HepG2 (cell line): ENCODE measurements around the gene MTF2. TPM values are rescaled to one million over a fixed set of nuclear protein-coding genes. Genes with fewer than 3 reads are reported as not detected.

Experiments used
- ARNT2 ChIP-seq: sonication (generic); formaldehyde crosslinking; IDR thresholded peaks from 2 replicates; pipeline ENCODE4 v1.8.0; 2022; ENCODE audit warnings: mild to moderate bottlenecking, low read depth, missing genetic modification reagents, moderate library complexity
- CCAR2 ChIP-seq: fragments of 200-400 bp; formaldehyde crosslinking; optimal IDR thresholded peaks from 2 replicates; pipeline ENCODE3; 2018; ENCODE audit warnings: low read depth, mild to moderate bottlenecking, low read length, moderate library complexity
- CEBPG ChIP-seq: IDR thresholded peaks from 2 replicates; pipeline ENCODE4 v1.6.1; 2016
- DDIT3 ChIP-seq: sonication (generic); formaldehyde crosslinking; IDR thresholded peaks from 2 replicates; pipeline ENCODE4 v1.4.0; 2020; ENCODE audit warnings: mild to moderate bottlenecking, missing genetic modification reagents
- ELF4 ChIP-seq: sonication (generic); formaldehyde crosslinking; IDR thresholded peaks from 2 replicates; pipeline ENCODE4 v1.5.0; 2020; ENCODE audit warnings: missing genetic modification reagents, mild to moderate bottlenecking, moderate library complexity, borderline replicate concordance
- KAT2B ChIP-seq: fragments of 150-350 bp; IDR thresholded peaks from 2 replicates; pipeline ENCODE4 v1.6.1; 2014; ENCODE audit warnings: low read depth, low read length, borderline replicate concordance
- MIER2 ChIP-seq: IDR thresholded peaks from 2 replicates; pipeline ENCODE4 v1.6.1; 2016; ENCODE audit warnings: missing biosample characterization, missing genetic modification reagents
- PRDM15 ChIP-seq: sonication (generic); formaldehyde crosslinking; IDR thresholded peaks from 2 replicates; pipeline ENCODE4 v1.4.0; 2020; ENCODE audit warnings: missing genetic modification reagents
- PRMT3 ChIP-seq: sonication (generic); formaldehyde crosslinking; IDR thresholded peaks from 2 replicates; pipeline ENCODE4 v1.8.1; 2022; ENCODE audit warnings: low read depth, mild to moderate bottlenecking, moderate library complexity, missing genetic modification reagents, borderline replicate concordance
- SNRNP70 ChIP-seq: fragments of 200-400 bp; formaldehyde crosslinking; IDR thresholded peaks from 2 replicates; pipeline ENCODE4 v1.6.1; 2017; ENCODE audit warnings: mild to moderate bottlenecking, low read depth, low read length, moderate library complexity
- TCF12 ChIP-seq, 2 experiments: fragments of 450-650 bp in 1 of 2; sonication (generic) in 1 of 2; formaldehyde crosslinking in 1 of 2; IDR thresholded peaks; 2 replicates each; pipeline versions ENCODE4 v1.6.1 to v1.8.0; 2017 to 2022; ENCODE audit warnings: antibody characterized with exemption in 1 of 2, mild to moderate bottlenecking in 1 of 2, missing genetic modification reagents in 1 of 2, moderate library complexity in 1 of 2
- TSC22D2 ChIP-seq: sonication (generic); formaldehyde crosslinking; IDR thresholded peaks from 2 replicates; pipeline ENCODE4 v1.5.1; 2020; ENCODE audit warnings: missing genetic modification reagents, mild to moderate bottlenecking, borderline replicate concordance
- ZNF558 ChIP-seq: sonication (generic); formaldehyde crosslinking; IDR thresholded peaks from 2 replicates; pipeline ENCODE4 v1.9.0; 2022; ENCODE audit warnings: mild to moderate bottlenecking, missing genetic modification reagents, borderline replicate concordance
- ZNF883 ChIP-seq: sonication (generic); formaldehyde crosslinking; IDR thresholded peaks from 2 replicates; pipeline ENCODE4 v1.5.1; 2020; ENCODE audit warnings: mild to moderate bottlenecking, missing genetic modification reagents; ENCODE audit errors: not compliant biosample characterization
- polyA plus RNA-seq, 8 experiments: library from polyadenylated mRNA; depleted of rRNA in 3 of 8; stranded (reverse) in 7 of 8; unstranded in 1 of 8; fragments of >200 nt; fragmentation: Illumina TruSeq in 4 of 8; extraction: Trizol in 4 of 8; gene quantifications; 2 replicates each; pipeline versions ENCODE4 v1.2.1 to v1.2.3, GENCODE V29; 2011 to 2016; ENCODE audit warnings: low read depth in 4 of 8, missing spikeins in 1 of 8, mixed read lengths in 1 of 8; ENCODE audit not compliant: insufficient read depth in 1 of 8
- total RNA-seq, 5 experiments: library from RNA; depleted of rRNA; stranded (reverse); fragments of >200 nt; fragmentation: Illumina TruSeq; extraction: Trizol; gene quantifications; 2 replicates each; pipeline ENCODE4 v1.2.3, GENCODE V29; 2016; ENCODE audit warnings: low read depth in 1 of 5
- TF ChIP-seq, protein P1 (sequence below): sonication (generic); formaldehyde crosslinking; IDR thresholded peaks from 2 replicates; pipeline ENCODE4 v1.4.0; 2020; ENCODE audit warnings: missing genetic modification reagents
- TF ChIP-seq, protein P2 (sequence below): sonication (generic); formaldehyde crosslinking; IDR thresholded peaks from 2 replicates; pipeline ENCODE4 v1.4.0; 2020; ENCODE audit warnings: missing genetic modification reagents

MTF2 gene
- total and polyA plus RNA-seq, 2 of the 13 experiments (the other 11 are each of a cell fraction or from before 2014, with no cell fraction given): 48.7 to 53.9 TPM

GRCh38 chr1:93179886-93180722 is 101.0 kb downstream of the MTF2 start, which contains the start of gene TMED5 (continued):
- TF ChIP-seq CEBPG (CRISPR knock-in tag) (peak; percentile 75), MIER2 (CRISPR knock-in tag) (no peak), CCAR2 (no peak), TSC22D2 (CRISPR knock-in tag) (no peak), KAT2B (no peak), ZNF558 (CRISPR knock-in tag) (peak; percentile 96; the same call in 1 of the 2 replicates), PRDM15 (CRISPR knock-in tag) (peak; percentile 59), TCF12 (IDR thresholded peaks at IDR 0.05) (no peak), TCF12 (CRISPR knock-in tag; IDR thresholded peaks at IDR 0.05) (peak; percentile 78; the same call in 1 of the 2 replicates), ELF4 (CRISPR knock-in tag) (0 out of 2 replicates have a peak, but pooled peaks have one; percentile 82), DDIT3 (CRISPR knock-in tag) (no peak), SNRNP70 (no peak), ARNT2 (CRISPR knock-in tag) (0 out of 2 replicates have a peak, but pooled peaks have one; percentile 19), ZNF883 (CRISPR knock-in tag) (peak; percentile 35), PRMT3 (no peak; the same call in 1 of the 2 replicates)
- TF ChIP-seq, protein P1, sequence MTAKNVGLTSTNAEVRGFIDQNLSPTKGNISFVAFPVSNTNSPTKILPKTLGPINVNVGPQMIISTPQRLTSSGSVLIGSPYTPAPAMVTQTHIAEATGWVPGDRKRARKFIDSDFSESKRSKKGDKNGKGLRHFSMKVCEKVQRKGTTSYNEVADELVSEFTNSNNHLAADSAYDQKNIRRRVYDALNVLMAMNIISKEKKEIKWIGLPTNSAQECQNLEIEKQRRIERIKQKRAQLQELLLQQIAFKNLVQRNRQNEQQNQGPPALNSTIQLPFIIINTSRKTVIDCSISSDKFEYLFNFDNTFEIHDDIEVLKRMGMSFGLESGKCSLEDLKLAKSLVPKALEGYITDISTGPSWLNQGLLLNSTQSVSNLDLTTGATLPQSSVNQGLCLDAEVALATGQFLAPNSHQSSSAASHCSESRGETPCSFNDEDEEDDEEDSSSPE (CRISPR knock-in tag): peak; percentile 98
- TF ChIP-seq, protein P2, sequence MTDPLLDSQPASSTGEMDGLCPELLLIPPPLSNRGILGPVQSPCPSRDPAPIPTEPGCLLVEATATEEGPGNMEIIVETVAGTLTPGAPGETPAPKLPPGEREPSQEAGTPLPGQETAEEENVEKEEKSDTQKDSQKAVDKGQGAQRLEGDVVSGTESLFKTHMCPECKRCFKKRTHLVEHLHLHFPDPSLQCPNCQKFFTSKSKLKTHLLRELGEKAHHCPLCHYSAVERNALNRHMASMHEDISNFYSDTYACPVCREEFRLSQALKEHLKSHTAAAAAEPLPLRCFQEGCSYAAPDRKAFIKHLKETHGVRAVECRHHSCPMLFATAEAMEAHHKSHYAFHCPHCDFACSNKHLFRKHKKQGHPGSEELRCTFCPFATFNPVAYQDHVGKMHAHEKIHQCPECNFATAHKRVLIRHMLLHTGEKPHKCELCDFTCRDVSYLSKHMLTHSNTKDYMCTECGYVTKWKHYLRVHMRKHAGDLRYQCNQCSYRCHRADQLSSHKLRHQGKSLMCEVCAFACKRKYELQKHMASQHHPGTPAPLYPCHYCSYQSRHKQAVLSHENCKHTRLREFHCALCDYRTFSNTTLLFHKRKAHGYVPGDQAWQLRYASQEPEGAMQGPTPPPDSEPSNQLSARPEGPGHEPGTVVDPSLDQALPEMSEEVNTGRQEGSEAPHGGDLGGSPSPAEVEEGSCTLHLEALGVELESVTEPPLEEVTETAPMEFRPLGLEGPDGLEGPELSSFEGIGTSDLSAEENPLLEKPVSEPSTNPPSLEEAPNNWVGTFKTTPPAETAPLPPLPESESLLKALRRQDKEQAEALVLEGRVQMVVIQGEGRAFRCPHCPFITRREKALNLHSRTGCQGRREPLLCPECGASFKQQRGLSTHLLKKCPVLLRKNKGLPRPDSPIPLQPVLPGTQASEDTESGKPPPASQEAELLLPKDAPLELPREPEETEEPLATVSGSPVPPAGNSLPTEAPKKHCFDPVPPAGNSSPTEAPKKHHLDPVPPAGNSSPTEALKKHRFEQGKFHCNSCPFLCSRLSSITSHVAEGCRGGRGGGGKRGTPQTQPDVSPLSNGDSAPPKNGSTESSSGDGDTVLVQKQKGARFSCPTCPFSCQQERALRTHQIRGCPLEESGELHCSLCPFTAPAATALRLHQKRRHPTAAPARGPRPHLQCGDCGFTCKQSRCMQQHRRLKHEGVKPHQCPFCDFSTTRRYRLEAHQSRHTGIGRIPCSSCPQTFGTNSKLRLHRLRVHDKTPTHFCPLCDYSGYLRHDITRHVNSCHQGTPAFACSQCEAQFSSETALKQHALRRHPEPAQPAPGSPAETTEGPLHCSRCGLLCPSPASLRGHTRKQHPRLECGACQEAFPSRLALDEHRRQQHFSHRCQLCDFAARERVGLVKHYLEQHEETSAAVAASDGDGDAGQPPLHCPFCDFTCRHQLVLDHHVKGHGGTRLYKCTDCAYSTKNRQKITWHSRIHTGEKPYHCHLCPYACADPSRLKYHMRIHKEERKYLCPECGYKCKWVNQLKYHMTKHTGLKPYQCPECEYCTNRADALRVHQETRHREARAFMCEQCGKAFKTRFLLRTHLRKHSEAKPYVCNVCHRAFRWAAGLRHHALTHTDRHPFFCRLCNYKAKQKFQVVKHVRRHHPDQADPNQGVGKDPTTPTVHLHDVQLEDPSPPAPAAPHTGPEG (CRISPR knock-in tag): peak; percentile 61; the same call in 1 of the 2 replicates
